IMR-90 (cell line): ENCODE data around the gene POLR3E.

Experiments
- CEBPB ChIP-seq: IDR thresholded peaks from 2 replicates; pipeline ENCODE4 v1.6.1; 2012; ENCODE audit warnings: low read depth, low read length, improper control_type of control experiment
- FOS ChIP-seq: fragments of 150-350 bp; IDR thresholded peaks from 2 replicates; pipeline ENCODE4 v1.6.1; 2016; ENCODE audit warnings: low read depth, low read length
- MAFK ChIP-seq: IDR thresholded peaks from 2 replicates; pipeline ENCODE4 v1.6.1; 2012; ENCODE audit warnings: low read depth, low read length, improper control_type of control experiment
- MAZ ChIP-seq: IDR thresholded peaks from 2 replicates; pipeline ENCODE4 v1.6.1; 2012; ENCODE audit warnings: low read depth, mild to moderate bottlenecking, low read length, improper control_type of control experiment, moderate library complexity, borderline replicate concordance
- MXI1 ChIP-seq: IDR thresholded peaks from 2 replicates; pipeline ENCODE4 v1.6.1; 2012; ENCODE audit warnings: low read depth, mild to moderate bottlenecking, low read length, moderate library complexity, borderline replicate concordance
- POLR2A ChIP-seq: IDR thresholded peaks from 2 replicates; pipeline ENCODE4 v1.6.1; 2012; ENCODE audit warnings: mild to moderate bottlenecking, low read depth, low read length
- RFX5 ChIP-seq: IDR thresholded peaks from 2 replicates; pipeline ENCODE4 v1.8.0; 2012; ENCODE audit warnings: low read depth, mild to moderate bottlenecking, low read length, moderate library complexity
- SMC3 ChIP-seq: fragments of 150-350 bp; IDR thresholded peaks from 2 replicates; pipeline ENCODE4 v1.6.1; 2016; ENCODE audit warnings: low read depth, mild to moderate bottlenecking, antibody characterized with exemption, low read length, moderate library complexity
- TF ChIP-seq, protein P1 (sequence below): conservative IDR thresholded peaks from 2 replicates; pipeline ENCODE4 v1.5.1; 2012; ENCODE audit warnings: mild to moderate bottlenecking, low read depth, low read length, improper control_type of control experiment

DNA sequence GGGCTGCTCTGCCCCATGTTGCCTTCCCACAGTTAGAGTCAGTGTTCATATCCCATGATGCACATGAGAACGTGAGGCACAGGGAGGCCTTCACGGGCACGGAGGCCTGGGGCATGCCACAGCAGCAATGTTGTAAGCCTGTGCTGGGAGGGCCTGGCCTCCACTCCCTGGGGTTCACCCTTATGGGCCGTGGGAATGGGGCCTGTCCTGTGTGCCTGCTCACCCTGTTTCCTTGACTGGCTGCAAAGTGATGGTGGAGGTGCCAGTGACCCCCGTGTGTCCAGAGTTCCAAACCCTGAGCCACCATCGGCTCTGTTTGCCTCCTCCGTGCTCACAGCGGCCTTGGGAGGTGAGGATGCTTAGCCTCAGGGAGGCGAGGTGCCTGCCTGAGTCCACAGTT is 9.6 kb downstream of the POLR3E start:
- no peak for TF ChIP-seq POLR2A
- TF ChIP-seq, protein P1, sequence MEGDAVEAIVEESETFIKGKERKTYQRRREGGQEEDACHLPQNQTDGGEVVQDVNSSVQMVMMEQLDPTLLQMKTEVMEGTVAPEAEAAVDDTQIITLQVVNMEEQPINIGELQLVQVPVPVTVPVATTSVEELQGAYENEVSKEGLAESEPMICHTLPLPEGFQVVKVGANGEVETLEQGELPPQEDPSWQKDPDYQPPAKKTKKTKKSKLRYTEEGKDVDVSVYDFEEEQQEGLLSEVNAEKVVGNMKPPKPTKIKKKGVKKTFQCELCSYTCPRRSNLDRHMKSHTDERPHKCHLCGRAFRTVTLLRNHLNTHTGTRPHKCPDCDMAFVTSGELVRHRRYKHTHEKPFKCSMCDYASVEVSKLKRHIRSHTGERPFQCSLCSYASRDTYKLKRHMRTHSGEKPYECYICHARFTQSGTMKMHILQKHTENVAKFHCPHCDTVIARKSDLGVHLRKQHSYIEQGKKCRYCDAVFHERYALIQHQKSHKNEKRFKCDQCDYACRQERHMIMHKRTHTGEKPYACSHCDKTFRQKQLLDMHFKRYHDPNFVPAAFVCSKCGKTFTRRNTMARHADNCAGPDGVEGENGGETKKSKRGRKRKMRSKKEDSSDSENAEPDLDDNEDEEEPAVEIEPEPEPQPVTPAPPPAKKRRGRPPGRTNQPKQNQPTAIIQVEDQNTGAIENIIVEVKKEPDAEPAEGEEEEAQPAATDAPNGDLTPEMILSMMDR, result no peak
- no peak for TF ChIP-seq SMC3
- TF ChIP-seq CEBPB, result no peak
- TF ChIP-seq FOS, result no peak
- no peak for TF ChIP-seq MAFK
- TF ChIP-seq MAZ, result no peak
- TF ChIP-seq RFX5, result no peak
- TF ChIP-seq MXI1, result no peak
